Natural killer cell (primary cell): ENCODE measurements around the gene E2F3. TPM values are rescaled to one million over a fixed set of nuclear protein-coding genes. Genes with fewer than 3 reads are reported as not detected.

Source experiments
- ATAC-seq, 3 donors: fragments of 150-1000 bp in 2 of 3; fragments of 200-7000 bp in 1 of 3; cut with Tn5 transposase; 1 replicate in 1 of 3; 2 replicates in 2 of 3; pipeline ENCODE4 v1.10.0; 2021; ENCODE audit warnings: mild to moderate bottlenecking in 2 of 3, moderate library complexity in 2 of 3
- DNase-seq, 2 donors: peaks; one replicate each; pipeline versions ENCODE4 v3.0.0 to v3.0.0-alpha.2; 2013 to 2021; ENCODE audit warnings: mixed read lengths in 1 of 2
- H3K27ac ChIP-seq: one replicate; pipeline ENCODE4 v1.5.1; 2013; ENCODE audit warnings: mild to moderate bottlenecking, low read length
- H3K27me3 ChIP-seq: one replicate; pipeline ENCODE4 v1.6.1; 2013; ENCODE audit warnings: low read length; ENCODE audit not compliant: control insufficient read depth, insufficient read depth
- H3K36me3 ChIP-seq: one replicate; pipeline ENCODE4 v1.6.1; 2013; ENCODE audit warnings: low read length; ENCODE audit not compliant: control insufficient read depth, insufficient read depth
- H3K4me1 ChIP-seq: one replicate; pipeline ENCODE4 v1.6.1; 2013; ENCODE audit warnings: low read length; ENCODE audit not compliant: control insufficient read depth, insufficient read depth
- H3K4me3 ChIP-seq: one replicate; pipeline ENCODE4 v1.5.1; 2013; ENCODE audit warnings: low read length
- H3K9me3 ChIP-seq: one replicate; pipeline ENCODE4 v1.6.1; 2013; ENCODE audit warnings: low read length; ENCODE audit not compliant: control insufficient read depth, insufficient read depth
- H3K27ac Mint-ChIP-seq, 2 donors: one replicate each; pipeline ENCODE4 v1.8.0; 2022; ENCODE audit warnings: mild to moderate bottlenecking in 2 of 2, mixed read lengths in 2 of 2, moderate library complexity in 1 of 2
- H3K27me3 Mint-ChIP-seq, 2 donors: one replicate each; pipeline ENCODE4 v1.8.0; 2022; ENCODE audit warnings: low read depth in 2 of 2, mixed read lengths in 2 of 2
- H3K36me3 Mint-ChIP-seq: one replicate; pipeline ENCODE4 v1.8.0; 2022; ENCODE audit warnings: mixed read lengths
- H3K4me1 Mint-ChIP-seq, 2 donors: one replicate each; pipeline ENCODE4 v1.8.0; 2022; ENCODE audit warnings: mixed read lengths in 2 of 2
- H3K4me3 Mint-ChIP-seq: one replicate; pipeline ENCODE4 v1.8.0; 2022; ENCODE audit warnings: mild to moderate bottlenecking, moderate library complexity, mixed read lengths
- H3K9me3 Mint-ChIP-seq, 2 donors: one replicate each; pipeline ENCODE4 v1.8.0; 2022; ENCODE audit warnings: mixed read lengths in 2 of 2
- WGBS: methylation state at CpG from one replicate; pipeline ENCODE4 v1.1.7; 2013; ENCODE audit warnings: missing lambda C conversion rate; ENCODE audit not compliant: insufficient coverage; 5-methylcytosine and 5-hydroxymethylcytosine counted together
- intact Hi-C: fragments of 100-400 bp; cut with micrococcal nuclease; formaldehyde crosslinking; loops from one replicate; pipeline ENCODE4 v1.14.2; 2022
- total RNA-seq, 4 donors: library from RNA; stranded (reverse); fragments of 120-200 nt in 1 of 4; gene quantifications; one replicate each; pipeline versions ENCODE4 v1.2.3 to v1.2.4, GENCODE V29; 2013 to 2022
- TF ChIP-seq, protein P1 (sequence below): fragments of 200-600 bp; IDR thresholded peaks from one replicate; pipeline ENCODE4 v1.8.0; 2022; ENCODE audit warnings: antibody characterized with exemption

E2F3 gene
- total RNA-seq, 3 donors from 2014 or later (not counting 1 experiment from before 2014, with no cell fraction given), result 8.2 to 14.7 (median 12.2) TPM

DNA sequence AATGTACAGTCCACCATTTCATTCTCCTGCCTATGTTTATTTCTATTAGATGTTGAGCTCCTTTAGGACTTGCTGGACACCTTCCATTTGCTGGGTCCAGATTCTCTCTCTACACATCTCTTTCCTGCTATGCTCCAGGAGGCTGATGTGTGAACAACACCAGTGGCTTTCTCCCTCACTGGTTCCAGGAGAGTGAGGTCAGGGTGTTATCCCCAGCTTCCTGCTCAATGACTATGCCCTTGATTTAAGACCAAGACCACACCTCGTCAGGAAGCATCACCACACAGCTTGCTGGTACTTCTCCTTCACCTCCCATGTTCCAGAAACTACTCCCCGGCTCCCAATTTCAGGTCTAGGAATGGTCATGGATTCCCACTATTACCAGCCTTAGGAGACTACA lies 31.3 kb upstream of the E2F3 start:
- Mint-ChIP-seq H3K4me3 (peak overlapping the region; percentile 58), H3K27ac (peak overlapping the region; percentile 27 to 50), H3K9me3 (peaks cover 0 to 4% of the 10 kb centered on the region in 2 donors), H3K4me1 (peaks cover 55 to 68% of the 10 kb centered on the region in 2 donors), H3K27me3 (no peaks in the 10 kb centered on the region), H3K36me3 (no peaks in the 10 kb centered on the region)
- Histone ChIP-seq H3K27ac (no peak overlapping the region), H3K27me3 (no peaks in the 10 kb centered on the region), H3K4me1 (peaks cover 51% of the 10 kb centered on the region), H3K36me3 (no peaks in the 10 kb centered on the region), H3K4me3 (no peak overlapping the region), H3K9me3 (no peaks in the 10 kb centered on the region)
- TF ChIP-seq, protein P1, sequence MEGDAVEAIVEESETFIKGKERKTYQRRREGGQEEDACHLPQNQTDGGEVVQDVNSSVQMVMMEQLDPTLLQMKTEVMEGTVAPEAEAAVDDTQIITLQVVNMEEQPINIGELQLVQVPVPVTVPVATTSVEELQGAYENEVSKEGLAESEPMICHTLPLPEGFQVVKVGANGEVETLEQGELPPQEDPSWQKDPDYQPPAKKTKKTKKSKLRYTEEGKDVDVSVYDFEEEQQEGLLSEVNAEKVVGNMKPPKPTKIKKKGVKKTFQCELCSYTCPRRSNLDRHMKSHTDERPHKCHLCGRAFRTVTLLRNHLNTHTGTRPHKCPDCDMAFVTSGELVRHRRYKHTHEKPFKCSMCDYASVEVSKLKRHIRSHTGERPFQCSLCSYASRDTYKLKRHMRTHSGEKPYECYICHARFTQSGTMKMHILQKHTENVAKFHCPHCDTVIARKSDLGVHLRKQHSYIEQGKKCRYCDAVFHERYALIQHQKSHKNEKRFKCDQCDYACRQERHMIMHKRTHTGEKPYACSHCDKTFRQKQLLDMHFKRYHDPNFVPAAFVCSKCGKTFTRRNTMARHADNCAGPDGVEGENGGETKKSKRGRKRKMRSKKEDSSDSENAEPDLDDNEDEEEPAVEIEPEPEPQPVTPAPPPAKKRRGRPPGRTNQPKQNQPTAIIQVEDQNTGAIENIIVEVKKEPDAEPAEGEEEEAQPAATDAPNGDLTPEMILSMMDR, result no peak
- ATAC-seq, result peak in 1 of 3 donors; percentile 35
- 39% methylated on average over 2 of the region's 2 CpGs for WGBS
- intact Hi-C loops, result no loop called here
- peak in 1 of 2 donors; percentile 33 for DNase-seq

GRCh38 chr6:20370801-20371200 lies 30.9 kb upstream of the E2F3 start:
- H3K36me3 Mint-ChIP-seq, result no peaks in the 10 kb centered on the region
- ATAC-seq, result no peak
- H3K4me3 Mint-ChIP-seq, result peak overlapping the region; percentile 58
- H3K27ac Mint-ChIP-seq, result peak overlapping the region; percentile 27 to 50
- H3K9me3 Mint-ChIP-seq, result peaks cover 0 to 4% of the 10 kb centered on the region in 2 donors
- Histone ChIP-seq H3K4me1 (peaks cover 50% of the 10 kb centered on the region), H3K27ac (no peak overlapping the region), H3K27me3 (no peaks in the 10 kb centered on the region), H3K9me3 (no peaks in the 10 kb centered on the region), H3K36me3 (no peaks in the 10 kb centered on the region), H3K4me3 (no peak overlapping the region)
- DNase-seq, result no peak
- TF ChIP-seq, protein P1, result no peak
- H3K27me3 Mint-ChIP-seq, result no peaks in the 10 kb centered on the region
- H3K4me1 Mint-ChIP-seq, result peaks cover 51 to 65% of the 10 kb centered on the region in 2 donors
- WGBS, result 97% methylated on average over 4 of the region's 4 CpGs
- intact Hi-C loops, result no loop called here

- Mint-ChIP-seq H3K27me3 (no peaks in the 10 kb centered on the region), H3K27ac (no peak overlapping the region), H3K4me1 (peaks cover 23 to 36% of the 10 kb centered on the region in 2 donors), H3K9me3 (peaks cover 0 to 2% of the 10 kb centered on the region in 2 donors), H3K36me3 (no peaks in the 10 kb centered on the region), H3K4me3 (no peak overlapping the region)
- H3K27ac ChIP-seq, result no peak overlapping the region
- TF ChIP-seq, protein P1, result no peak
- ATAC-seq, result no peak
- no peak overlapping the region for H3K4me3 ChIP-seq
- DNase-seq, result no peak
- intact Hi-C loops, result no loop called here
- no peaks in the 10 kb centered on the region for H3K27me3 ChIP-seq
- no peaks in the 10 kb centered on the region for H3K36me3 ChIP-seq
- no peaks in the 10 kb centered on the region for H3K9me3 ChIP-seq
- peaks cover 12% of the 10 kb centered on the region for H3K4me1 ChIP-seq
- WGBS, result 98% methylated on average over 3 of the region's 3 CpGs
Measured at GRCh38 chr6:20375436-20375835, 26.2 kb upstream of the E2F3 start.
